GM12878 (cell line): Measurements from ENCODE around the gene B3GNT3. TPM values are rescaled to one million over a fixed set of nuclear protein-coding genes. Genes with fewer than 3 reads are reported as not detected.

Source experiments
- ATAC-seq: fragments of 200-7000 bp; cut with Tn5 transposase; 3 replicates; pipeline ENCODE4 v1.9.1; 2020; ENCODE audit warnings: mild to moderate bottlenecking, moderate library complexity
- BruUV-seq: library from RNA; stranded (reverse); fragments of 400-500 nt; replicated peaks from 2 replicates; lab custom pipeline; 2021; lab: Mats Ljungman, UMichigan
- CTCF ChIA-PET: fragments of 300-600 bp; sonication (Branson Sonifier 250); formaldehyde crosslinking; extraction: SDS; loops from one replicate; lab custom pipeline; 2021; ENCODE audit warnings: inconsistent platforms; lab: Yijun Ruan, JAX
- POLR2A ChIA-PET: fragments of 350-600 bp; formaldehyde crosslinking; extraction: SDS; loops from one replicate; lab custom pipeline; 2021; ENCODE audit warnings: inconsistent platforms; lab: Charles Lee
- RAD21 ChIA-PET: fragments of 300-600 bp; sonication (Branson Sonifier 250); formaldehyde crosslinking; loops from one replicate; lab custom pipeline; 2023; ENCODE audit warnings: antibody characterized with exemption; ENCODE audit not compliant: unreplicated experiment; lab: Charles Lee
- SMC1A ChIA-PET: fragments of 300-600 bp; sonication (Branson Sonifier 250); formaldehyde crosslinking; loops from one replicate; lab custom pipeline; 2023; ENCODE audit not compliant: unreplicated experiment, uncharacterized antibody; lab: Charles Lee
- DNase-seq: peaks from one replicate; pipeline ENCODE4 v3.0.0-alpha.2; 2011; ENCODE audit warnings: low read depth, low spot score
- FAIRE-seq: peaks from 3 replicates; lab custom pipeline; 2011; peaks lifted over from hg19 to GRCh38; lab: Jason Lieb, UNC
- H2AFZ ChIP-seq: 2 replicates; pipeline ENCODE4 v1.6.0; 2011; ENCODE audit warnings: low read depth, low read length, control low read depth; ENCODE audit not compliant: control insufficient read depth
- H3K27ac ChIP-seq: 2 replicates; pipeline ENCODE4 v1.5.1; 2011; ENCODE audit warnings: control low read depth; ENCODE audit not compliant: control insufficient read depth, insufficient read depth
- H3K27me3 ChIP-seq, 2 experiments: replicated peaks in 1 of 2; 2 replicates each; pipeline versions ENCODE4 v1.6.0 to v1.6.1; 2011; ENCODE audit warnings: low read length in 1 of 2; ENCODE audit not compliant: control insufficient read depth in 2 of 2, insufficient read depth in 2 of 2
- H3K36me3 ChIP-seq, 2 experiments: 2 replicates each; pipeline ENCODE4 v1.5.1; 2011; ENCODE audit warnings: low read length in 1 of 2; ENCODE audit not compliant: control insufficient read depth in 2 of 2, insufficient read depth in 2 of 2
- H3K4me1 ChIP-seq: 2 replicates; pipeline ENCODE4 v1.6.1; 2011; ENCODE audit warnings: mild to moderate bottlenecking, low read length, moderate library complexity, mixed read lengths; ENCODE audit not compliant: control insufficient read depth, insufficient read depth
- H3K4me2 ChIP-seq: 2 replicates; pipeline ENCODE4 v1.6.0; 2011; ENCODE audit warnings: control low read depth; ENCODE audit not compliant: control insufficient read depth, insufficient read depth
- H3K4me3 ChIP-seq: fragments of 200-600 bp; sonication (generic); 2 replicates; pipeline ENCODE4 v1.5.1; 2016
- H3K79me2 ChIP-seq: 2 replicates; pipeline ENCODE4 v1.6.0; 2011; ENCODE audit warnings: low read length; ENCODE audit not compliant: control insufficient read depth, insufficient read depth
- H3K9ac ChIP-seq: 2 replicates; pipeline ENCODE4 v1.8.0; 2011; ENCODE audit warnings: low read length, control low read depth, mixed read lengths; ENCODE audit not compliant: control insufficient read depth, insufficient read depth
- H3K9me3 ChIP-seq: replicated peaks from 3 replicates; pipeline ENCODE4 v1.5.1; 2011; ENCODE audit warnings: mild to moderate bottlenecking, low read length; ENCODE audit not compliant: control insufficient read depth, insufficient read depth
- H4K20me1 ChIP-seq: 2 replicates; pipeline ENCODE4 v1.6.0; 2011; ENCODE audit not compliant: control insufficient read depth, insufficient read depth
- ASH2L ChIP-seq: fragments of 300-600, 200-600 bp; sonication (generic); IDR thresholded peaks from 2 replicates; pipeline ENCODE4 v1.6.1; 2017; ENCODE audit warnings: low read depth, mild to moderate bottlenecking, borderline replicate concordance
- CREB1 ChIP-seq: IDR thresholded peaks from 2 replicates; pipeline ENCODE4 v1.6.1; 2012; ENCODE audit warnings: low read depth, mild to moderate bottlenecking, inconsistent platforms
- FOXM1 ChIP-seq: IDR thresholded peaks from 2 replicates; pipeline ENCODE4 v1.6.1; 2012; ENCODE audit warnings: low read depth, mild to moderate bottlenecking, inconsistent platforms, low read length, moderate library complexity
- MEF2A ChIP-seq: IDR thresholded peaks from 2 replicates; pipeline ENCODE4 v1.6.1; 2011; ENCODE audit warnings: low read depth, mild to moderate bottlenecking, low read length, moderate library complexity; ENCODE audit not compliant: insufficient read depth
- NR2C1 ChIP-seq: fragments of 450-650 bp; IDR thresholded peaks from 2 replicates; pipeline ENCODE4 v1.6.1; 2017; ENCODE audit warnings: antibody characterized with exemption, mild to moderate bottlenecking, moderate library complexity
- SIN3A ChIP-seq: IDR thresholded peaks from 2 replicates; pipeline ENCODE4 v1.6.1; 2012; ENCODE audit warnings: low read depth, low read length, improper control_type of control experiment
- SREBF1 ChIP-seq: IDR thresholded peaks from 2 replicates; pipeline ENCODE4 v1.6.1; 2012; ENCODE audit warnings: mild to moderate bottlenecking, low read length
- ZNF384 ChIP-seq: IDR thresholded peaks from 2 replicates; pipeline ENCODE4 v1.6.1; 2012; ENCODE audit warnings: low read depth, mild to moderate bottlenecking, low read length, improper control_type of control experiment, borderline replicate concordance
- ZZZ3 ChIP-seq: IDR thresholded peaks from 2 replicates; pipeline ENCODE4 v1.6.1; 2011; ENCODE audit warnings: low read depth; ENCODE audit not compliant: control insufficient read depth, insufficient read length
- WGBS: methylation state at CpG from one replicate; pipeline ENCODE4 v1.1.6; 2016; ENCODE audit warnings: low lambda C conversion rate; ENCODE audit not compliant: insufficient replicate concordance, insufficient coverage; ENCODE audit errors: missing lambda C conversion rate; 5-methylcytosine and 5-hydroxymethylcytosine counted together
- in situ Hi-C: fragments of 300-500 bp; cut with MboI; formaldehyde crosslinking; loops from 9 replicates; pipeline ENCODE4 v1.14.3; 2018; ENCODE audit warnings: mixed read lengths
- intact Hi-C: fragments of 100-400 bp; cut with micrococcal nuclease; formaldehyde crosslinking; loops from one replicate; pipeline ENCODE4 v1.14.2; 2022; ENCODE audit not compliant: unreplicated experiment
- polyA plus RNA-seq, 11 experiments: library from polyadenylated mRNA; depleted of rRNA in 4 of 11; unstranded in 6 of 11; stranded (reverse) in 5 of 11; fragments of >200 nt; fragmentation: Nextera tagmentation in 4 of 11; fragmentation: Illumina TruSeq in 1 of 11; extraction: Ambion mirVana in 4 of 11; extraction: Trizol in 1 of 11; gene quantifications; 1 replicate in 1 of 11; 2 replicates in 10 of 11; pipeline versions ENCODE4 v1.2.1 to v1.2.3, GENCODE V29; 2011 to 2016; ENCODE audit warnings: inconsistent platforms in 2 of 11, missing spikeins in 2 of 11, low read depth in 1 of 11
- total RNA-seq, 4 experiments: library from RNA; depleted of rRNA in 3 of 4; stranded (reverse); fragments of >200 nt in 3 of 4; fragmentation: Illumina TruSeq in 1 of 4; extraction: Trizol in 1 of 4; gene quantifications; 2 replicates each; pipeline versions ENCODE4 v1.2.1 to v1.2.3, GENCODE V29; 2013 to 2021
- TF ChIP-seq, protein P1 (sequence below): fragments of 150-350 bp; IDR thresholded peaks from 2 replicates; pipeline ENCODE4 v1.6.1; 2014; ENCODE audit warnings: mild to moderate bottlenecking, low read depth, low read length

B3GNT3 gene
- total and polyA plus RNA-seq, 10 of the 15 experiments (the other 5 are each of a cell fraction or from before 2014, with no cell fraction given): not detected

GRCh38 chr19:17778968-17779929 lies 15.7 kb upstream of the B3GNT3 start:
- no peak overlapping the region for H3K27ac ChIP-seq
- intact Hi-C loops: loop anchor here (5.0 kb wide), 1 partner anchor 78 kb away; the partner anchor contains the start of gene RPL18A
- no peak overlapping the region for H3K4me2 ChIP-seq
- no peaks in the 10 kb centered on the region for H3K79me2 ChIP-seq
- BruUV-seq: no TSS peak
- 80% methylated on average over 17 of the region's 25 CpGs for WGBS
- in situ Hi-C loops: no loop called here
- H3K9me3 ChIP-seq: no peaks in the 10 kb centered on the region
- SMC1A ChIA-PET: interaction anchor here (0.6 kb wide), 1 partner anchor 69 kb away, joined by 3 read pairs; no protein-coding TSS in a partner anchor
- ATAC-seq: no peak
- RAD21 ChIA-PET: no interaction called here
- no peaks in the 10 kb centered on the region; the same call in 1 of the 2 replicates for H4K20me1 ChIP-seq
- CTCF ChIA-PET: no interaction called here
- H3K4me3 ChIP-seq: no peak overlapping the region
- H3K27me3 ChIP-seq: no peaks in the 10 kb centered on the region
- FAIRE-seq: no peak
- POLR2A ChIA-PET: interaction anchor here (0.7 kb wide), 1 partner anchor 73 kb away, joined by 5 read pairs; no protein-coding TSS in a partner anchor
- TF ChIP-seq ZNF384 (no peak), FOXM1 (no peak), ASH2L (no peak), ZZZ3 (no peak), SREBF1 (no peak), MEF2A (no peak), NR2C1 (no peak), CREB1 (no peak), SIN3A (no peak)
- TF ChIP-seq, protein P1, sequence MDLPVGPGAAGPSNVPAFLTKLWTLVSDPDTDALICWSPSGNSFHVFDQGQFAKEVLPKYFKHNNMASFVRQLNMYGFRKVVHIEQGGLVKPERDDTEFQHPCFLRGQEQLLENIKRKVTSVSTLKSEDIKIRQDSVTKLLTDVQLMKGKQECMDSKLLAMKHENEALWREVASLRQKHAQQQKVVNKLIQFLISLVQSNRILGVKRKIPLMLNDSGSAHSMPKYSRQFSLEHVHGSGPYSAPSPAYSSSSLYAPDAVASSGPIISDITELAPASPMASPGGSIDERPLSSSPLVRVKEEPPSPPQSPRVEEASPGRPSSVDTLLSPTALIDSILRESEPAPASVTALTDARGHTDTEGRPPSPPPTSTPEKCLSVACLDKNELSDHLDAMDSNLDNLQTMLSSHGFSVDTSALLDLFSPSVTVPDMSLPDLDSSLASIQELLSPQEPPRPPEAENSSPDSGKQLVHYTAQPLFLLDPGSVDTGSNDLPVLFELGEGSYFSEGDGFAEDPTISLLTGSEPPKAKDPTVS: no peak
- no peak overlapping the region for H2AFZ ChIP-seq
- peaks cover 20% of the 10 kb centered on the region for H3K4me1 ChIP-seq
- DNase-seq: no peak
- no peak overlapping the region for H3K9ac ChIP-seq
- H3K36me3 ChIP-seq: peaks cover 1 to 4% of the 10 kb centered on the region in 2 experiments; a peak in 3 of 4 replicates
